ENCODE measurements around the gene CHI3L1.

The CHI3L1 gene

DNA sequence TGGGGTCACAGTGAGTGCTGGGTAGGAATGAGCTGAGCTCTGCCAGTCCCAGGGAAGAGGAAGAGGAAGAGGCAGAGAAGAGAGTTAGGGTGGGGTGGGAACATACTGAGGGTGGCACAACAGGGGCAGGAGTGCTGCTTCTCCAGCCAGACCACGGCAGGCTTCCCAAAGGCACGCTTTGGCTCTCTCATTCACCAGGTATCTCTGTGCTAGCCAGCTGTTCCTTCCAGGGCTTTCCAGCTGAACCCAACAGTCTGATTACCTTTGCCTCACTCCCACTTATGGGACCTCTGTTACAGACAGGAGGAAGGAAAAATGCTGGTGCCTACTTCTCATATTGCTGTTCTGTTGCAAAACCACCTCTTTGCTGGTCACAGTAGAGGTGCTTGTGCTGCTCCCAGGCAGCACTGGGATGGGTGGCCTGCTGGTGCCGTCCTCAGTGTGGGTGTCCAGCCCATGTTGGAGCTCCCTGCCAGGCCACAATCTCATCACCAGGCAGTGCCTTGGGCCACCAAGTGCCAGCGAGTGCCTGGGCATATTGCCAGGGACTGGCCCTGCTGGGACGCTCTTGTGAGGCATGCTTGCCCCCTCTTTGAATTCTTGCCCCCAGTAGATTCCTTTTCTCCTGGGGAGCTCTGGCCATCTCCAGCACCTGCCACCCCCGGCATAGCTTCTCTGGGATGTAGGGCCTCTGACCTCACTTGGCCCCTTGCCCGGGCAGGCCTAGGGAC, 56.8 kb downstream of the CHI3L1 start:
- peak; percentile 49 for DNase-seq
